Embryonic facial prominence (tissue), 1 donor: Measurements from ENCODE around the gene ARNT2.

Experiments used
- DNase-seq: peaks from one replicate; pipeline ENCODE4 v3.0.0-alpha.2; 2016; ENCODE audit errors: extremely low spot score

ARNT2 gene

DNA sequence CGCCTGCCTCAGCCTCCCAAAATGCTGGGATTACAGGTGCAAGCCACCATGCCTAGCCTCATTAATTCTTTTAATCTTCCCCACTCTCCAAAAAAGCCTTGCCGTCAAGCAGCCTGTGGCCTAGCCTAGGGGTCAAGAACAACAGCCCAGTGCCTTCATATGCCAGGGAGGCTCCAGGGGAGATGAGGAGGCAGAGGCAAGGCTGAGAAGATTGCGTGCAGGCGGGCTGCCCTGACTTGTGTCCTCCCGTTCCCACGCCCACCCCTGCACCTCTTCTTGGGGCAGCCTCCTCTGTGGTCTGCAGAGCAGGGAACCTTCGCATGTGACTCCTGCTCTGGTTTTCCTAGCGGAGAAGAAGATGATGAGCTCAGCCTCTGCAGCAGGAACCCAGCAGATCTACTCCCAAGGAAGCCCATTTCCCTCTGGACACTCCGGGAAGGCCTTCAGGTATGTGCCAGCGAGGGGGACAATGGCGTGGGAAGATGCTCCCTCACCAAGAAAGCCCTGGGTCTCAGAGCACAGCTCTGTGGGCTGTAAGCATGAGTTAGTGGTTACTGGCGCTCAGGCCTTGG is 172.4 kb downstream of the ARNT2 start:
- no peak for DNase-seq

DNA sequence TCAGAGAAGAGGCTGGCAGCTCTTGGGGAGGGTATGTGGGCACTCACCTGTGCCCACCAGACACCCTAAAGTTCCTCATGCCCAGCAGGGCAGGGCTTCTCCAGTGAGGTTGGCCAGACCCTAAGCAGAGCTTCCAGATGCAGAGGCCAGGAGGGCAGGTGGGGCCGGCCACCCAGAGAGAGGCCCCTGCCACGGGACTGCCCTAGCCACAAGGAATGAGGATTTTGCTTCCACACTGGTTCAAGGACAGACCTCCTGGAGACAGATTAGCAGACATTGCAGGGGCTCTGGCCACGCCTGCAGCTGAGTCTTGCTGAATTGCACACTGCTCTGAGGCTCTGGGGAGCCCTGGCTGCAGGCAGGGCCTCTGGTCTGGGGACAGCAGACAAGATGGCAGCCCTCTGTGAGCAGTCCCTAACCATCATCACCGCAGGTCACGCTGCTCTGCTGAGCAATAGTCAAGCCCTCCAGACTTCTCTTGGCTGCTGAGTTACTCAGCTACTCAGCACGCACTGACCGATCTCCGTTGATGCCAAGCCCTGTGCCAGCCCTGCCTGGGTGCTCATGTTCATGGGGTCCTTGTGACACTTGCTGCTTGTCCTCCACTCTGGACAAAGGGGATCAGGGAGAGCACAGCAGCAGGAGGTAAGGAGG is 173.5 kb downstream of the ARNT2 start:
- DNase-seq = no peak

DNA sequence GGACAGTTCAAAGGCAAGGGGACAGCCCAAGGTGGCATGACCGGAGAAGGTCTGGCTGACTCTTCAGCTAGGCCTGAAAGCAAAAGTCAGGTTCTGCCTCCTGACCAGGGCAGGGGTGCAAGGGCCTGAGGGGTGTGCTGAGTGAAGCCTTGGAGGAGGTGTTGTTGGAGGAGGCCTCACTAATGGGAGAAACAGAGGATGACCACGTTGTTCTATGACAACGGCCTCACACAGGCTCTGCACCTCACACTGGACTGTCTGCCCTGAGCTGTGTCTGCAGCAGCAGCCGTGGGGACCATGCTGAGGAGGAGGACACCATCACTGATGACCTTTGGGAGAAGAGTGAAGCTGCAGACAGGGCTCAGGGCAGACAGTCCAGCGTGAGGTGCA is 174.0 kb downstream of the ARNT2 start:
- no peak for DNase-seq

DNA sequence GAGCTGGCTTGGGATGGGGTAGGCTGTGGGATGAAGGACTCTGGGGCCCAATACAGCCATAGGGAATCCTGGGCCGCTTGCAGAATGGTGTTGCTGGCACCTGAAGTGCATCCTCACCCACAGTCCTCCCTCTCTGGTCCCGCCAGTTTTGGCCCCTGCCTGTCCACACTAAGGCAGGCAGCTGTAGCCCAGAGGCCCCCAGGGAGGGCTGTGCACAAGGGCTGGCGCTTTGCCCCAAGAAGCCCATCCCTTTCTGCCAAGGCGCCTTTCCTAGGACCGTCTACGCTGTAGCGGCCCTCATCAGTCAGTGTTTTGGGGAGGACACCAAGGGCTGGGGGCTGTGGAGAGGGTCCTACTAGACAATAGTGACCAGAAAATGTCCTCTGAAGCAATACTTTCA is 174.7 kb downstream of the ARNT2 start:
- no peak for DNase-seq

DNA sequence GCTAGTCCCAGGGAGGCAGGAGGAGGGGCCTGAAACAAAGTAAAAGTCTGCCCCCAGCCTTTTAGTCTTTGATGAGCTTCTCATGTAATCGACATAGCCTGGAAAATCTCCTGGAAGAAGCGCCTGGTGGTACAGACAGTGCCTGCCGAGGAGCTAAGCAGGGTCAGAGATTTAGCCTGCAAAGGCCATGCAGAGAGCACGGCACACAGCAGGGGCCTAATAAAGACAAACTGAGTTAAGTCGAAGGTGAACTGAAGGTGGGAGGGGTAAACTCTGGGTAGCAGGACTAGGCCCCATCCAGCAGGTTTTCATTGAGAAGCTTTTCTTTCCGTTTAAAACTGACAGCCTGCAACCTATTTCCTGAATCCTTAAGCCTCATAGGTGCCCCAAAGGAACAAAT is 175.4 kb downstream of the ARNT2 start:
- no peak for DNase-seq

DNA sequence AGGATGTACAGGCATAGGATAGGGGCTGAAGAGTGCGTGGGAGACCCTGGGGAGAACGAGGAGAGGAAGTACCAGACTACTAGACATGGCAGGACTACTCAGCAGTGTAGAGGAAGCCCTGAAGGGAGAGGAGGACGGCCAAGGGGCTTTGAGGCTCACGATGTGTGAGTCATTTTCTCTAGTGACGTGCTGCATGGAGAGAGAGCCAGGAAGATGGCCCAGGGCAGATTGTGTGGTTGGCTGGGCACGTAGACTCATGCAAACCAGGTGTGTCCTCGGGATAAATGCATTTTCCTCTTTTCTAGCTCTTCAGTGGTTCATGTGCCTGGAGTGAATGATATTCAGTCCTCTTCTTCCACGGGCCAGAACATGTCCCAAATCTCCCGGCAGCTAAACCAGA is 175.9 kb downstream of the ARNT2 start:
- no peak for DNase-seq

DNA sequence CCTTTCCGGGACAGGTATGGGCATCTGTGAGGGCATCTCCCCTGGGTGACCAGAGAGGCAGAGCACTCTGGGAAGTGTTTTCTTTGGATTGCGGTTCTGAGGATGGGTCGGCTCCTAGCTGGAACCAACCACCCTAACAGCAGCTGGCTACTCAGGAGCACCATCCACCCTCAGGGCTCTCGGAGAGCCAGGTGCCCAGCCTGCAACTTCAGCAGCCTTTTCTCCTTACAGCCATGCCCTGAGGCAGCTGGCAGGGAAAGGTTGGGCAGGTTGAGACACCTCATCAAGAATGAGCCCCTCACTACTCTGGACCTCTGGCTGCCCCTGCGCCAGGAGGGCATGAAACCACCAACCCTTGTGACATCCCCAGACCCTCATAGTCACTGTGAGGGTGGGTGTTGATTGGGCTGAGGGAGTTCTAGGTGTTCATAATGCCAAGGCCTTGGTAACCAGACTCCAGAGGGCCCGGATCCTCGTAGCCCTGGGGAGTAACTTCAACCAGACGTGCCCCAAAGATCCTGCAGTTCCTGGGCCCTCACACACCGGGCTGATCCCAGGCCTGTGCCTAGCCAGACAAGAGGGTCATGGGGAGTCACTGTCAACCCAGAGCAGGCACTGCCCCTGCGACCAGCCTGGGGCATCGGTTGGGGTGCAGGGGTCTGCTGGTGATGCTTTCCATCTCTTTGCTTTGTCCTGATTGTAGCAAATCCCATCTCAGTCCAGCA is 176.5 kb downstream of the ARNT2 start:
- DNase-seq = no peak

DNA sequence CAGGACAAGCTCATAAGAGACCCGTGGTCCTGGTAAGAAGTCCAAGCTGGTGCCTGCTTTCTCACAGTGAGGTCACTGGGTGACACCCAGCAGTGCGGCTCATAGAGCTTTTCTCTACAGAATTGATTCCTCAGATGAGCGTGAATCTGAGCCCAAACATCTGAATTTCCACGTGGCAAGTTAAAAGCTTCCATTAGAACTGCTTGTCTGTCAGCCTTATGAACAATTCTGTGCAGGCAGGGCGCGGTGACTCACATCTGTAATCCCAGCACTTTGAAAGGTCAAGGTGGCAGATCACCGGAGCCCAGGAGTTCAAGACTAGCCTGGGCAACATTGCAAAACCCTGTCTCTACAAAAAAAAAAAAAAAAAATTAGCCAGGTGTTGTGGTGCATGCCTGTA is 177.8 kb downstream of the ARNT2 start:
- no peak for DNase-seq

DNA sequence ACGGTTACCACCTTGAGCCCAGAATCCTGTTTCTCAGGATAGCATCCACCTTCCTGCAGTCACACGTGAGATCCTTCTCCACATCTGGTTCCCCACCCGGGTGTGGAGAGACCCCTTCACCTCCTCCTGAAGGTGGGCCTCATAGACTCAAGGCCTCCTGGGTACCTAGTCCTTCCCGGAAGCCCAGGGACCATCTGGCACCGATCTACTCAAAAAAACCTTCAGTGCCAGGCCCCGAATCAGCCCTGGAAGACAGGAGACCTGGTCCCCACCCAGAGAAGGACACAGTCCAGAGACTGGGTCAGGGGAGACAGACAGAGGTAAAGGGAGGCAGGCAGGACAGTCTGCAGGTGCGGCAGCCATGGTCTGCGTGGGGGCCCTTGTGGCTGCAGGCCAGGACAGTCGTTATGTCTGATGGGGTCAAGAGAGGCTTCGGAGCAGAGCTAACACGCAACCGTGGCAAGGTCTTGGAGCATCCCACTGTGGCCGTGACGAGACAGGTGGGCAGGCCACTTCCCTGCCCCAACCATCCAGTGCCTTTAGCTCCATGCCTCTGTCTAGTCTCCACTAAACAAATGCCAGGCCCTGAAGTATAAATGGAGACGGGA is 178.7 kb downstream of the ARNT2 start:
- no peak for DNase-seq

DNA sequence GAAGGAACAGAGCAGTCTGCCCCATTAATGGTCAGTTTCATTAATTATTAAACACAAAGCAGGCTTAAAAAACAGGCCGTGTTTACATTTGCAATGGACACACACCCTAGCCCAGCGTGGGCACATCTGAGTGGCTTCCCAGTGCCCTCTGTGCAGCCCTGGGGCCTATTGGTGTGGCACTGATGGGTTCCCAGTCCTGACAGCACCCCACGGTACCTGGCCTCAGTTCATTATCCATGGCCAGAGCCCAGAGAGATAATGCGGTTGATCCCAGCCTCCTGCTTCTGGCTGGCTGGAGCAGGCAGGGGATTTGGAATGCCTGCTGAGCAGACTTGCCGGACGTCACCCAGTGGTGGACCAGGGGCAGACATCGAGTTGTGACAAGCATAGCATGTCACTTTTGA is 180.4 kb downstream of the ARNT2 start:
- no peak for DNase-seq

DNA sequence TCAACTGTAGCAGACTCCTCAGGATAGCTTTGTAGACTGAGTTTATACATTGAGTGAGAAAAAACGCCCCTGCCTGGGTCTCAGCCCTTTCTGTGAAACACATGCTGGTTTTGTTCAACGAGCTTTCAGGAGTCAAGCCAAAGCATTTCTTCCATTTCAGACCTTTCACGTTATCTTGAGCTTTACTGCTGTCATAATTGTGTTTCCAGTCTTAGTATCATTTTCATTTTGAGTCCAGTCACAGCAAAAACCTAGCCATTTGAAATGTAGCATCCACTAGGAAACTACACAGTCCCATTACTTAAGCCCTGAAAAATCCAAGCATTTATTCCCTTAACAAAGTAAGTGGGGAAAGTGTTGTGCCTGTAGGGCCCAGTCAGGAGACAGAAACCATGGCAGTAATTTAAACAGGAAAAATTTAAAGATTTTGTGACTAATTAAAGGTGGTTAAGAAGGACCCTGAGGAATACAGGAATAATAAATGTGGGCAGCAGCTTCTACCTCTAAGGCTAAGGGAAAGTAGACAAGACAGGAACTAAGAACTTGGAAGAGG is 180.9 kb downstream of the ARNT2 start:
- DNase-seq = no peak

DNA sequence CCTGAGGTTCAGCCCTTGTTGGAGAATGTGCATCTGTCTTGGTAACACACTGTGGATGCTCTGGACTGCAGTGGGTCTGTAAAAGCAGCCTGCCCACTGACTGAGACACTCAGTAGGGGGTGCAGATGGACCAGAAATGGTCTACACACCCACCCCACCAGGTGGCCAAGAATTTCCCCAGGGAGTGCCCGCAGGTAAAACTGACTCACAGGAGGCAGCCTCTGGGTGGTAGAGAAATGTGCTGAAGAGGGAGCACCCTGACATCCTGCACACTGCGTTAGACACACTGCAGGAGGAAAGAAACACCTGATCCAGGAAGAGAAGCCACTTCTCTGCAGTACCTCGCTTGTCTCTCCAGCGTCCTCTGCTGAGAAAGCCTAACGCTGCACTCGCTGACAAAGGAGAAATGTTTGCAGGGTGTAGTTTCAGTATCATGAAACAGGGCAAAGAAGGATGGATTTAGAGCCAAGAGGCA is 181.4 kb downstream of the ARNT2 start:
- no peak for DNase-seq

DNA sequence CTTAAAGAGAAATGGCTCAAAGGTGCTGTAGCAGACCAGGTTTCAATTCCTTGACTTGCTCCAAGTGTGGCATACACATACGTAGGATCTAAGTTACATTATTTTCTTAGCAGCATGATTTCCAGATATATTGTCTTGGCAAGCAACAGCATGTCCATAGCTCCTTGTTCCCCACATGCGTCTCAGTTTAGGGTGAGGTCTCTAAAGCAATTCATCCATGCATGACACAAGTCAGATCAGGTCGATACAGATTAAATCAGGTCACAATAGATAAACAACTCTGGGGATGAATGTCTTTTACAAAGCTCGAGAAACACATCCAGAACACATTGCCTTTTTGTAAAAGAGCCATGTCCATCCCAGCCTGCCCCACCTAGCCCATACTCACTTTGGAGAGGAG is 182.0 kb downstream of the ARNT2 start:
- no peak for DNase-seq

DNA sequence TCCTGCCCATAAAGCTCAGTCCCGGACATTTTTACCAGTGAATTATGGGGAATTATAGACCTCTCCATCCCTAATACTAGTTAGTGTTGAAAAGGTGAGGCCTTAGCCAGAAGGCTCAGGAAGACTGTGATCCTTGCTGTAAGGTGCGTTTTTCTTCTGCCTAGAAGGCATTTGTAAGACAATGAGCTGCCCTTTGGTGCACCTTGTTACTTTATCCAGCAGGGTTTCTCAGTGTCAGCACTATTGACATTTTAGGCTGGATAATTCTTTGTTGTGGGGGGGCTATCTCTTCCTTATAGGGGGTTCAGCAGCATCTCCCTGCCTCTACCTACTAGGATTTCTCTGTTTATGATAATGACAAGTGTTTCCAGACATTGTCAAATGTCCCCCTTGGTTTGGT is 182.8 kb downstream of the ARNT2 start:
- no peak for DNase-seq

DNA sequence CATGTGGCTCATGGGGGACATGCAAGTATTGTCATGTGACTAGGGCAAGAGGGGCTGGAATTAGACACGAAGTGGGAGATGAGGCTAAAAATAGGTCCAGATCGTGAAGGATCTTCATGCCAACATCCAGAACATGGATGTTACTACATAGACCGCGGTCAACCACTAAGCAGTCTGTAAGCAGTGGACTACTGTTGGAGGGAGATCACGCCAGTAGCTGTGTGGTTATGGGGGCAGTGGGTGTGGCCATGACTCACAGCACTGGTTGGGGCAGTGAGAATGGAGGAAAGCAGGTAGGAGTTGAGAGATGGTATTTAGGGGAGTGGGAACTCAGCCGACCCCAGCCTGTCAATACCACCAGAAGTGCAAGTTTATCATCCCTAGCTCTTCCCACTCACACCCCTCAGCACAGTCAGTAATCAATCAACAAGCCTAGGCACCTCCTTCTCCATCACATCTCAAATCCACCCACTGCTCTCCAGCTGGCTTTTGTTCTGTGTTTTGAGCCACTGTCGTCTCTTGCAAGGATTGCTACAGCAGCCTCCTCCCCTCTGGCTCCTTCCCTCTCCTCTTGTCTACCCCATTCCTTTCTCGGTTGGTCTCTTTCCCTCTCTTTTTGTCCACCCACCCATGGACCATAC is 183.8 kb downstream of the ARNT2 start:
- no peak for DNase-seq

DNA sequence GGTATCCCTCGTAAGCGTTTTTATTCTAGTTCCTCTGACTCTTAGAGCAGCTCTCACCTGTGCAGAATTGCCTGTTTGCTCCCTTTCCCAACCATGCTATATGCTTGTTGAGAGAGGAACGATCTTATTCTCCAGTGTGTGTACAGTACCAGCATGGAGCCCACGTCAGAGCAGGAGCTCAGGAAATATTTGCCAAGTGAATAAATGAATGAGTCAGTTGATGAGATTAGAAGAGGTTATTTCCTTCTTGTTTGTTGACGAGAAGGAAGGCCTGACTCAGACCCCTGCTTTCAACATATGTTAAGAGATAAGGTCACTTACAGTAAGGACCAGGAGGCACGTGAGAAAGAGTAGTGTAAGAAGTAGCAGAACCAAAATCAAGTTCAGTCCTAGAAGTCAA is 184.6 kb downstream of the ARNT2 start:
- DNase-seq = no peak

DNA sequence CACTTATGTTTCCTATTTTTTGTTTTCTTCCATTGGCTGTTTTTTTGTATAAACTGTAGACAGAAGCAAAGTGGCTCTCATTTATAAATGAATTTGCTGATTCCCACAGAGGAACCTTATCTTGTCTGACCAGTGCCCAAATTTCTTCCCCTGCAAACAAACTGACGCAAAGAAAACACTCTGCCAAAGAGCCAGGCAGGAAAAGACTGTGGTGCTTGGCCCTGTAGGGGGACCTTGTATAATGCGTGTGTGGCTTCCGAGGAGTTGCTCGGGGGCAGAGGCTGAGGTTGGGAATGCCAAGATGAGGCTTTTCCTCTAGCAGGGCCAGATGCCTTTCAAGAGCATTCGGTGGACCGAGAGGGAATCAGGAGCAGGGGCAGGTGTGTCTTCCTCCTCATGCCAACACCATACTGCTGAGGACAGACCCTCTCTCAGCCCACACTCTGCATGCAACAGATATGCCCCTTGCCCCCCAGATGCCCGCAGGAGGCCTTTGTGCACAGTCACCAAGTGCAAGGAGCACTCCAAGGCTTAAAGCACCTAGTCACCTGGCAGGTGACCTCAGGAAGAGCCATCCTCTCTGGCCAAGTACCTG is 186.7 kb downstream of the ARNT2 start:
- DNase-seq = no peak

DNA sequence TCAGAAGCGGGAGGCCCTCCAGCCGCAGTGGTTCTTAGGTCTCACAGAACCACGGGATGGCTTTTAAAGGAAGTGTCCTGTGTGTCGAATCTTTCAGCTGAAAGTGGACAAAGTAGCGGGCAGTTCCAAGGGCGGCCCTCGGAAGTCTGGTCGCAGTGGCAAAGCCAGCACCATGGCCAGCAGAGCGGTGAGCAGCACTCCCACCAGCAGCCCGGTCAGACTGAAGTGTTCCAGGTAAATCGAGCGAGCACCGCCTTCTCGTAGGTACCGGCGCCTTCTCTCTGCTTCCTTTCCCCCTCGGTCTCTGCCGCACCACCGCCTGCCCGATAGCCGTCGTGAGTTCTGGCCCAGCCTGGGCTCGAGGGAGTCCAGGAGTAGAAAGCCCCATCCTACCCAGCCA is 187.3 kb downstream of the ARNT2 start:
- DNase-seq = no peak

DNA sequence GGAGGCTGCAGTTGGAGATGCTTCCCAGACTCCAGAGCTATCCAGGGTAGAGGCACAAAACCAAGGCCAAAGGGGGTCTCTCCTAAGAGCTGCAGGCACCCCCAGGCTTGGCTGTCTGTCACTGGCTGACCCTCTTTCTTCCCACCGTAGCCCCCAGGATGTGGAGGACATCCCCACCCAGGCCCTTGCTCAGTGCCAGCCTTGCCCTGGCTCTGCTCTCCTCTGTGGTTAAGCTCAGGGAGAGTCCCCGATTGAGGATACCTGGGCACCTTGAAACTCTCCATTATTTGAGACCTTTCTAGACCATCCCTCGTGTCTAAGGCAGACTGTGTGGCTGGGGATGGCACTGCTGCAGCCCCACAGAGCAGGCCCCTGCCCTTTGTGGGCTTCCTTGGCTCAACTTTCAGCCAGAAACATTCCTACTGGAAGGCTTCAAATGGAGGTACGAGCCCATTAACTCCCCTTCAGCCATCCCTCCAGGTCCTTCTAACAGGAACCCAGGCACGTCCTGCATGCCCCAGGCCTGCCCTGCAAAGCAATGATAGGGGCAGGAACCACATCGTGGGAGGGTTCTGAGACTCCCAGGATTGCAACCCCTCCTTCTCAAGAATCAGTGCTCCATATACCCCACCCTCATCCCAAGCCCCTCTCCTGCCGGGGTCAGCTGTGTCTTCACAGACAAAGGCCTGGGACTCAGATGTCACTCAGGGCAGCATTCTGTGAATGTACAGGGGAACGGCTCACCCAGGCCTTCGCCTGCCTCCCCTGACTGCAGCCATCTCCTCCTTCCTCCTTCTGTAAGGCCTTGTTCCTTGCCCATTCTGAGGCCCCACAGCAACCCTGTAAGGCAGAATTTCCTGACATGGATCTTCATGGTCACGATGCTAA is 188.0 kb downstream of the ARNT2 start:
- DNase-seq = no peak

DNA sequence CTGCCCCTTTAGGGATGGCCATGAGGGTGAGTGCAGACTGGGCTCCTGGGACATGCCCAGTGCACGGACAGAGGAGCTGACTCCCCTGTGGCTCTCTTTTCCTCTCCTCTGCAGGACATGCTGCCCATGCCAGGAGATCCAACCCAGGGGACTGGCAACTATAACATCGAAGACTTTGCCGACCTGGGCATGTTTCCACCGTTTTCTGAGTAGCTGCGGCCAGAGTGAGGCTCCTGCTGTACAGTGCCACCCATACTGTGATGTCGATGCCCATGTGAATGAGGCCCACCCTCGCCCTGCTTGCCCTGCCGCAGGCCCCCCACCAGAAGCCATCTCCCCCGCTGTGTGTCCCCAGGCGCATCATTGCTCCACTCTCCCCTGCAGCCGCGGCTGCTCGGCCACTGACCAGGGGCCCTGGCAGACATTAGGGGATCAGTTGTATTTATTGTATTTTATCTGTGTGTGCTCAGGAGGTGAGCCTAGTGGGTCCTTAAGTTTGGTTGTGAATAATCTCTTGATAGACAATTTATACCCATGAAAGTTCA is 189.4 kb downstream of the ARNT2 start:
- no peak for DNase-seq
